Heart right ventricle (tissue), 16 donors: ENCODE measurements around the gene AKAP13. TPM values are rescaled to one million over a fixed set of nuclear protein-coding genes. Genes with fewer than 3 reads are reported as not detected.
A peak's percentile ranks its signal among the peaks of the same experiment; 100 is the strongest.

Experiments
- ATAC-seq, 8 donors: fragments of 200-7000 bp; cut with Tn5 transposase; one replicate each; pipeline ENCODE4 v1.9.1; 2020; ENCODE audit warnings: mild to moderate bottlenecking in 8 of 8, moderate library complexity in 8 of 8, moderate number of reproducible peaks in 1 of 8
- DNase-seq, 2 donors: peaks; one replicate each; pipeline ENCODE4 v3.0.0-alpha.2; 2020
- H3K27ac ChIP-seq, 10 donors: fragments of 200-600 bp; sonication (generic) in 2 of 10; one replicate each; pipeline versions ENCODE4 v1.5.0 to v1.8.0; 2020 to 2022; ENCODE audit warnings: mild to moderate bottlenecking in 3 of 10
- H3K27me3 ChIP-seq, 7 donors: fragments of 200-600 bp; one replicate each; pipeline ENCODE4 v1.8.0; 2021 to 2022; ENCODE audit warnings: mild to moderate bottlenecking in 2 of 7
- H3K36me3 ChIP-seq, 9 donors: fragments of 200-600 bp; sonication (generic) in 1 of 9; one replicate each; pipeline versions ENCODE4 v1.5.0 to v1.8.0; 2020 to 2022; ENCODE audit warnings: mild to moderate bottlenecking in 2 of 9
- H3K4me1 ChIP-seq, 9 donors: fragments of 200-600 bp; sonication (generic) in 1 of 9; one replicate each; pipeline versions ENCODE4 v1.5.0 to v1.8.0; 2020 to 2022; ENCODE audit warnings: mild to moderate bottlenecking in 4 of 9
- H3K4me3 ChIP-seq, 10 donors: fragments of 200-600 bp; sonication (generic) in 2 of 10; one replicate each; pipeline versions ENCODE4 v1.5.0 to v1.8.0; 2020 to 2022; ENCODE audit warnings: mild to moderate bottlenecking in 7 of 10, moderate library complexity in 2 of 10
- H3K9me3 ChIP-seq, 11 donors: fragments of 200-600 bp in 10 of 11; sonication (generic) in 2 of 11; one replicate each; pipeline versions ENCODE4 v1.5.0 to v1.8.0; 2013 to 2022; ENCODE audit warnings: mild to moderate bottlenecking in 2 of 11, control low read depth in 1 of 11, moderate library complexity in 1 of 11
- CTCF ChIP-seq, 9 donors: fragments of 200-600 bp; sonication (generic) in 2 of 9; IDR thresholded peaks; one replicate each; pipeline versions ENCODE4 v1.5.0 to v1.8.0; 2021 to 2022; ENCODE audit warnings: antibody characterized with exemption in 9 of 9, mild to moderate bottlenecking in 5 of 9, moderate library complexity in 1 of 9
- WGBS, 2 donors: extraction: QIAGEN DNeasy Blood & Tissue Kit; methylation state at CpG; one replicate each; pipeline ENCODE4 v1.1.7; 2013; ENCODE audit warnings: inconsistent platforms in 1 of 2; 5-methylcytosine and 5-hydroxymethylcytosine counted together
- intact Hi-C, 10 donors: fragments of 100-400 bp; cut with DNase I; formaldehyde crosslinking; loops; one replicate each; pipeline versions ENCODE4 v1.11.1 to v1.14.2; 2022
- polyA plus RNA-seq, 2 donors: library from polyadenylated mRNA; stranded (reverse); fragments of 200-250 nt; gene quantifications; one replicate each; pipeline ENCODE4 v1.2.3, GENCODE V29; 2013
- total RNA-seq, 10 donors: library from RNA; stranded (reverse); fragmentation: NEBNext Ultra II Directional in 3 of 10; extraction: Animal tissue kit (Norgen Biotek cat#: 25700) in 3 of 10; gene quantifications; one replicate each; pipeline versions ENCODE4 v1.2.1 to v1.2.4, GENCODE V29; 2021 to 2023
- donor health status: Arrhythmogenic right ventricular cardiomyopathy.
- donor health status: ischemic (EF 13 %, LVEDD 7.1; RV severe dilation, severe dysfunction).
- donor health status: healthy with polysubstance abuse.
- donor health status: DM: no; HTN: yes; CAD: no.
- donor health status: DM: no; HTN: no; CAD: no.
- donor health status: ischemic (EF 25% LVEDD 6.9; RV normal size, moderate dysfunction).
- donor health status: ischemic (EF 25% LVEDD 5.7; RV mildly dilated, moderate dysfunction).
- donor health status: healthy.
- donor health status: DM: yes; HTN: yes; CAD: no.
- donor health status: Ischemic cardiomyopathy.
- donor health status: ischemic (EF 35%, LVEDD 5.7; RV mildly dilated, moderate dysfunction).
- donor health status: nonischemic (EF 11% LVEDD 7.7; RV severe dilation, severe dysfunction).
- donor health status: DM: yes; HTN: yes; CAD: no.
- donor health status: PGD.
- donor health status: ischemic (EF 29% LVEDD 5.4; RV normal size, mild dysfunction).
- donor health status: nonischemic (EF 23%, LVEDD 6.1; RV moderate dilation, normal function).

Gene AKAP13
- total and polyA plus RNA-seq, 12 donors = 89.3 to 645 (median 480) TPM

GRCh38 chr15:85769182-85769900, 388.9 kb downstream of the AKAP13 start:
- intact Hi-C loops = loop anchor here in 1 of 10 donors (10.0 kb wide), 1 partner anchor 55 kb away; no protein-coding TSS in a partner anchor
- Histone ChIP-seq H3K4me1 (peaks cover 15 to 48% (median 33%) of the 10 kb centered on the region in 9 donors), H3K4me3 (no peak overlapping the region), H3K9me3 (no peaks in the 10 kb centered on the region), H3K27ac (no peak overlapping the region), H3K27me3 (no peaks in the 10 kb centered on the region), H3K36me3 (peaks cover 0 to 9% (median 0%) of the 10 kb centered on the region in 9 donors)
- TF ChIP-seq CTCF (IDR thresholded peaks at IDR 0.05) = no peak
- no peak for DNase-seq
- no peak for ATAC-seq
- 98% methylated on average over 42 of the region's 42 CpGs for WGBS, 2 donors

DNA sequence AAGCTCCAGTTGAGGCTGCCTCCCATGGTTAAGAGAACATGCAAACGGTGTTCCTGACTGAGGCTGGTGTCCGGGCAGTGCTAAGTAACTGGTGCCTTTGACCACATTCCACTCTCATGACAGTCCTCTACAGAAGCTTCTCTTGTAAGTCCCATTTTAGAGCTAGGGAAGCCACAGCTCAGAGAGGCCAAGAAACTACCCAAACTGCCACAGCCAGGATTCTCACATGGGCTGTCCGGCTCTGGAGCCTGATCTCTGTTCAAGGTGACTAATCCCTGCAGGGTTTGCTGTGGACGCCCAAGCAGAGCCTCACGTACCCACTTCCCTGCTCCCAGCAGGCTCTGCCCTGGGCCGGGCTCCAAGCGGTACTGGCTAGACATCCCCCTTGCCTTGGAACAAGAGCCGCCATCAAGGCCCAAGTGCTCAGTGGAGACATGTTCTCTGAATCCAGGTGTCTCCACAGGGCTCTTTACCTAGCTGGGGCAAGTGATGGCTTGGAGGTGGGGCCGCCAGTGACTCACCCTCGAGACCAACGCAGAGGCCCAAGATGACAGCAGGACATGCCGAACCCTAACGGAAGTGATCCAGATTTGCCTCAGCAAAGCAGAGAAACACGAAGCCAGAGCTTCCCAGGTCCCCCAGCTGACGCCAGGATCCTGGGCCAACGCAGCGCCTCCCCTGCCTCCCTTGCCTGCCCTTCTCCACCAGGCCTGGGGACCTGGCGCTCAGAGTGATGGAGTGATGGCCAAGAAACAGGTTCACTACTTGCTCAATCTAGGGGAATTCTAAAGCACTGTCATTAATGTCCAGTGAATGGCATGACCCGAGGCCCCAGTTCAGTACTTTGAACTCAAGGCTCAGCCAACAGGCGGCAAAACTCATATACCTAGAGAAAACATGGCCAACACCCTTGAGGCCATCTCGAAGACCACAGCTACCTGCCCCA, 390.0 kb downstream of the AKAP13 start:
- H3K4me1 ChIP-seq = peaks cover 9 to 39% (median 23%) of the 10 kb centered on the region in 9 donors
- H3K27me3 ChIP-seq = no peaks in the 10 kb centered on the region
- intact Hi-C loops = no loop called here
- no peak for TF ChIP-seq CTCF (IDR thresholded peaks at IDR 0.05)
- DNase-seq (no peak), ATAC-seq (no peak)
- H3K27ac ChIP-seq = peak overlapping the region in 3 of 10 donors; percentile 39 to 57 (median 49)
- peaks cover 0 to 9% (median 0%) of the 10 kb centered on the region in 9 donors for H3K36me3 ChIP-seq
- WGBS, 2 donors = 89 to 91% methylated on average over 21 of the region's 21 CpGs
- H3K4me3 ChIP-seq = no peak overlapping the region
- H3K9me3 ChIP-seq = no peaks in the 10 kb centered on the region

DNA sequence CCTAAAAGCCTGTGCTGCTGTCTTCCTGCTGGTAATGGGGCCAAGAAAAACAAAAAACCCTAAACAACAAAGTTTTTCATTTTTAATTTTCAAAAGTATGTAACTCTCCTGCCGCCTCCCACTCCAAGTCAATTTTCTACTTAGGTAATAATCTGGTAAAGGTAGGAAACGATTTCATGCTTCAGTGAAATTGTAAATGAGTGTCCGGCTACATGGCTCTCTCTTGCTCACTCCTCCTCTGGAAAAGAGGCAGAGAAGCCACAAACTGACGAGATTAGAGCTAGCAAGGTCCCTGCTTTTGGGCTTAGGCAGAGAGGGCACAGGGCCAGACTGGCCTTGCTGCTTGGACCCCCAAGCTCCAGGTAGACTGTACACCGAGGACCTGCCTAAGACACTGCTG, 390.9 kb downstream of the AKAP13 start:
- no peaks in the 10 kb centered on the region for H3K9me3 ChIP-seq
- peaks cover 9 to 32% (median 22%) of the 10 kb centered on the region in 9 donors for H3K4me1 ChIP-seq
- no peak for TF ChIP-seq CTCF (IDR thresholded peaks at IDR 0.05)
- ATAC-seq (peak in 2 of 8 donors; percentile 3 to 12), DNase-seq (no peak)
- no peak overlapping the region for H3K4me3 ChIP-seq
- WGBS, 2 donors = 71 to 75% methylated on average over 5 of the region's 5 CpGs
- peak overlapping the region in 9 of 10 donors; percentile 36 to 67 (median 49) for H3K27ac ChIP-seq
- no peaks in the 10 kb centered on the region for H3K27me3 ChIP-seq
- intact Hi-C loops = no loop called here
- peaks cover 0 to 9% (median 0%) of the 10 kb centered on the region in 9 donors for H3K36me3 ChIP-seq

- Histone ChIP-seq H3K4me1 (peaks cover 9 to 35% (median 24%) of the 10 kb centered on the region in 9 donors), H3K27ac (peak overlapping the region in 9 of 10 donors; percentile 36 to 67 (median 50)), H3K36me3 (peaks cover 0 to 9% (median 0%) of the 10 kb centered on the region in 9 donors), H3K4me3 (no peak overlapping the region), H3K9me3 (no peaks in the 10 kb centered on the region), H3K27me3 (no peaks in the 10 kb centered on the region)
- WGBS, 2 donors = 35 to 38% methylated on average over 13 of the region's 13 CpGs
- peak; percentile 10 to 70 (median 34) for ATAC-seq
- DNase-seq = peak in 1 of 2 donors; percentile 52
- intact Hi-C loops = no loop called here
- no peak for TF ChIP-seq CTCF (IDR thresholded peaks at IDR 0.05)
Measured at GRCh38 chr15:85771781-85772445, 391.5 kb downstream of the AKAP13 start.
